ENCODE measurements around the gene PLA2R1.

The PLA2R1 gene

DNA sequence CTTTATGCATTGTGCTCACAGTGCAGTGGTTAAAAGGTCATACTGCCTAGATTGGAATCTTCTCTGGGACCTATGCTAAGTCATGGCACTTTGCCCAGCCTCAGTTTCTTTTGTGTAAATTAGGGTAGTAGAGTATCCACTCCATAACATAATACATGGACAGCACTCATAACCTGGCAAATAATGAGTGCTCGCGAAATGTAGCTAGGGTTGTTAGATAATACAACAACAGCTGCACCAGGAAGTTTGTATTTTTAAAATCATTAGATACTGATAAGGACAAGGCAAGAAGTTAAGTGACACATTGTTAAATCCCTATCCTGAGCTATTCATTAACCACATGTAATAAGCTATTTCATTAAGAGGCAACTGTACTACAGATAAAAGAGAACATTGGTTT lies 13.8 kb upstream of the PLA2R1 start:
- CTCF ChIA-PET = interaction anchor here (0.5 to 2.6 kb wide), 5 partner anchors 9 to 887 kb away, joined by 3 to 14 read pairs (median 4); no protein-coding TSS in a partner anchor
- TF ChIP-seq INSM2 (tag by site-specific recombination; IDR thresholded peaks at IDR 0.05) (no peak), KLF1 (tag by site-specific recombination; IDR thresholded peaks at IDR 0.05) (no peak), ZNF433 (tag by site-specific recombination; IDR thresholded peaks at IDR 0.05; ENCODE audit: low read depth) (no peak), KLF7 (tag by site-specific recombination; IDR thresholded peaks at IDR 0.05; ENCODE audit: borderline replicate concordance) (no peak)
- H3K4me3 ChIP-seq (ENCODE audit: low read depth, low read length) = no peak overlapping the region
- POLR2A ChIA-PET = no interaction called here
- no peaks in the 10 kb centered on the region for H3K36me3 ChIP-seq (ENCODE audit: control insufficient read depth in 2 of 2, insufficient read depth in 1 of 2, low read length in 2 of 2)
- no peaks in the 10 kb centered on the region for H3K9me3 ChIP-seq (ENCODE audit: control insufficient read depth, insufficient read depth, low read depth, low read length)
- no peak overlapping the region for H3K27ac ChIP-seq (ENCODE audit: extremely low read depth, low read depth, low read length)
- no peaks in the 10 kb centered on the region for H3K4me1 ChIP-seq (ENCODE audit: control insufficient read depth, insufficient read depth, low read length)

GRCh38 chr2:160075171-160075570 lies 12.8 kb upstream of the PLA2R1 start:
- POLR2A ChIA-PET = no interaction called here

More at GRCh38 chr2:160075171-160075570, 12.8 kb upstream of the PLA2R1 start:
- Histone ChIP-seq H3K9me3 (ENCODE audit: control insufficient read depth, insufficient read depth, low read depth, low read length) (no peaks in the 10 kb centered on the region), H3K4me1 (ENCODE audit: control insufficient read depth, insufficient read depth, low read length) (no peaks in the 10 kb centered on the region), H3K36me3 (ENCODE audit: control insufficient read depth in 2 of 2, insufficient read depth in 1 of 2, low read length in 2 of 2) (no peaks in the 10 kb centered on the region), H3K4me3 (ENCODE audit: low read depth, low read length) (no peak overlapping the region), H3K27ac (ENCODE audit: extremely low read depth, low read depth, low read length) (no peak overlapping the region)
- no peak for TF ChIP-seq ZNF629 (tag by site-specific recombination; IDR thresholded peaks at IDR 0.05)
- TF ChIP-seq, protein P1, sequence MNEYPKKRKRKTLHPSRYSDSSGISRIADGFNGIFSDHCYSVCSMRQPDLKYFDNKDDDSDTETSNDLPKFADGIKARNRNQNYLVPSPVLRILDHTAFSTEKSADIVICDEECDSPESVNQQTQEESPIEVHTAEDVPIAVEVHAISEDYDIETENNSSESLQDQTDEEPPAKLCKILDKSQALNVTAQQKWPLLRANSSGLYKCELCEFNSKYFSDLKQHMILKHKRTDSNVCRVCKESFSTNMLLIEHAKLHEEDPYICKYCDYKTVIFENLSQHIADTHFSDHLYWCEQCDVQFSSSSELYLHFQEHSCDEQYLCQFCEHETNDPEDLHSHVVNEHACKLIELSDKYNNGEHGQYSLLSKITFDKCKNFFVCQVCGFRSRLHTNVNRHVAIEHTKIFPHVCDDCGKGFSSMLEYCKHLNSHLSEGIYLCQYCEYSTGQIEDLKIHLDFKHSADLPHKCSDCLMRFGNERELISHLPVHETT (tag by site-specific recombination; IDR thresholded peaks at IDR 0.05) = no peak
- TF ChIP-seq AEBP2 (tag by site-specific recombination; IDR thresholded peaks at IDR 0.05; ENCODE audit: borderline replicate concordance) = no peak
- no peak for TF ChIP-seq ZNF302 (tag by site-specific recombination; IDR thresholded peaks at IDR 0.05; ENCODE audit: low read depth)
- no peak for TF ChIP-seq ZNF121 (tag by site-specific recombination; IDR thresholded peaks at IDR 0.05)
- TF ChIP-seq ZNF423 (tag by site-specific recombination; IDR thresholded peaks at IDR 0.05) = no peak
- TF ChIP-seq ZNF600 (tag by site-specific recombination; IDR thresholded peaks at IDR 0.05) = no peak
- no peak for TF ChIP-seq KLF17 (tag by site-specific recombination; IDR thresholded peaks at IDR 0.05)
- TF ChIP-seq ZNF18 (tag by site-specific recombination; IDR thresholded peaks at IDR 0.05) = no peak
- no peak for TF ChIP-seq ZNF140 (tag by site-specific recombination; IDR thresholded peaks at IDR 0.05)
- TF ChIP-seq BCL11A (tag by site-specific recombination; IDR thresholded peaks at IDR 0.05; ENCODE audit: low read depth) = no peak
- TF ChIP-seq ZNF239 (tag by site-specific recombination; IDR thresholded peaks at IDR 0.05) = no peak
- TF ChIP-seq ZNF449 (tag by site-specific recombination; IDR thresholded peaks at IDR 0.05) = no peak
- CTCF ChIA-PET = interaction anchor here (0.6 to 0.9 kb wide), 3 partner anchors 134 to 1095 kb away, joined by 3 to 4 read pairs (median 4); no protein-coding TSS in a partner anchor
